ENCODE results near the gene C10orf143. TPM values are rescaled to one million over a fixed set of nuclear protein-coding genes. Genes with fewer than 3 reads are reported as not detected.
"Not testable (repeated sequence)": the region's sequence is repeated elsewhere in the genome, so short reads cannot be mapped to it uniquely, and the experiment has no call there.

Gene C10orf143
- total RNA-seq, 4 donors from 2014 or later = 0.38 to 3.9 (median 3.3) TPM

- H3K4me3 ChIP-seq (ENCODE audit: low read depth, poor library complexity, severe bottlenecking) = no peak overlapping the region
- WGBS, 2 donors = 50 to 63% methylated on average over 13 of the region's 13 CpGs
- intact Hi-C loops (cut with DNase I; ENCODE audit: low total_unique reads) = no loop called here
- DNase-seq (ENCODE audit: low spot score in 2 of 2) = no peak
- TF ChIP-seq POLR2A (IDR thresholded peaks at IDR 0.05) = no peak
- no peak for TF ChIP-seq CTCF (IDR thresholded peaks at IDR 0.05)
Observed at GRCh38 chr10:130121486-130122079, 11.0 kb upstream of the C10orf143 start.

- 60 to 74% methylated on average over 6 of the region's 6 CpGs for WGBS, 2 donors
- H3K4me3 ChIP-seq (ENCODE audit: low read depth, poor library complexity, severe bottlenecking); DNase-seq (ENCODE audit: low spot score in 2 of 2); intact Hi-C loops (cut with DNase I; ENCODE audit: low total_unique reads): not testable (repeated sequence)
Observed at GRCh38 chr10:130117535-130117934, 6.9 kb upstream of the C10orf143 start.

- WGBS, 2 donors = 96 to 99% methylated on average over 4 of the region's 4 CpGs
- H3K4me3 ChIP-seq (ENCODE audit: low read depth, poor library complexity, severe bottlenecking); intact Hi-C loops (cut with DNase I; ENCODE audit: low total_unique reads); DNase-seq (ENCODE audit: low spot score in 2 of 2): not testable (repeated sequence)
Observed at GRCh38 chr10:130116942-130117341, 6.3 kb upstream of the C10orf143 start.

GRCh38 chr10:130112821-130113220 is 2.2 kb upstream of the C10orf143 start:
- intact Hi-C loops (cut with DNase I; ENCODE audit: low total_unique reads) = no loop called here
- no peak for TF ChIP-seq CTCF (IDR thresholded peaks at IDR 0.05)
- TF ChIP-seq POLR2A (IDR thresholded peaks at IDR 0.05) = no peak
- 96 to 97% methylated on average over 3 of the region's 3 CpGs for WGBS, 2 donors
- no peak overlapping the region for H3K4me3 ChIP-seq (ENCODE audit: low read depth, poor library complexity, severe bottlenecking)
- DNase-seq (ENCODE audit: low spot score in 2 of 2) = no peak

- TF ChIP-seq CTCF (IDR thresholded peaks at IDR 0.05) = no peak
- no peak for TF ChIP-seq POLR2A (IDR thresholded peaks at IDR 0.05)
- H3K4me3 ChIP-seq (ENCODE audit: low read depth, poor library complexity, severe bottlenecking) = peak overlapping the region; percentile 58
- intact Hi-C loops (cut with DNase I; ENCODE audit: low total_unique reads) = no loop called here
- DNase-seq (ENCODE audit: low spot score in 2 of 2) = no peak
- 72 to 83% methylated on average over 6 of the region's 6 CpGs for WGBS, 2 donors
Observed at GRCh38 chr10:130111852-130112180, 1.2 kb upstream of the C10orf143 start.

- intact Hi-C loops (cut with DNase I; ENCODE audit: low total_unique reads) = no loop called here
- no peak for TF ChIP-seq CTCF (IDR thresholded peaks at IDR 0.05)
Observed at GRCh38 chr10:130111113-130111851, 652 bp upstream of the C10orf143 start.

GRCh38 chr10:130109796-130110245 is 809 bp downstream of the C10orf143 start:
- peak overlapping the region; percentile 54 for H3K4me3 ChIP-seq (ENCODE audit: low read depth, poor library complexity, severe bottlenecking)
- TF ChIP-seq POLR2A (IDR thresholded peaks at IDR 0.05) = no peak
- no peak for TF ChIP-seq CTCF (IDR thresholded peaks at IDR 0.05)
- intact Hi-C loops (cut with DNase I; ENCODE audit: low total_unique reads) = no loop called here
- peak; percentile 82 to 91 for DNase-seq (ENCODE audit: low spot score in 2 of 2)
- WGBS, 2 donors = 0 to 2% methylated on average over 9 of the region's 9 CpGs

More at GRCh38 chr10:130111113-130111851, 652 bp upstream of the C10orf143 start:
- peak overlapping the region; percentile 58 for H3K4me3 ChIP-seq (ENCODE audit: low read depth, poor library complexity, severe bottlenecking)
- DNase-seq (ENCODE audit: low spot score in 2 of 2) = peak; percentile 97 to 99
- WGBS, 2 donors = 1 to 2% methylated on average over 27 to 30 of the region's 49 CpGs

Data from lower leg skin (tissue), 4 donors.